GM21360 (cell line): ENCODE results near the gene PDZD4.

ENCODE experiments used
- ATAC-seq: cut with Tn5 transposase; IDR thresholded peaks from one replicate; pipeline ENCODE4 v1.9.1; 2021; ENCODE audit warnings: mild to moderate bottlenecking, moderate library complexity; ENCODE audit not compliant: unreplicated experiment

PDZD4 gene

GRCh38 chrX:153868576-153869472 lies 38.5 kb upstream of the PDZD4 start:
- ATAC-seq = no peak

DNA sequence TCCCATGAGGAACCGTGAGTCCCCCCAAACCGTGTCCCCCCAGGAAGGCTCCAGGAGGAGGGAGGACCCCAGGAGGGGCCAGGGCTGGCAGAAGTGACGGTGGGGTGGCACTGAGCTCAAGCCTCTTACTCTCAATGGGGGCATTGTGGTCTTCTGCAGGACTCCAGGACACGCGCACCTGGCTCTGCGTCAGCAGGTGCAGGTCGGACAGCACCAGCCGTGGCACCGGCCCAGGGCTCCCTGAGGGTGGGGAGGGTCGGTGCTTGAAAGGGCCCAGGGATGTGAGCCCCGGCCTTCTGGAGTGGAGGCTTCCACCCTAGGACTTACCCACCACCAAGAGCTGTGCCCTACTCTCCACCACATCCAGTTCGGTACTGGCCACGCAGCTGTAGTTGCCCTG lies 37.3 kb upstream of the PDZD4 start:
- no peak for ATAC-seq

DNA sequence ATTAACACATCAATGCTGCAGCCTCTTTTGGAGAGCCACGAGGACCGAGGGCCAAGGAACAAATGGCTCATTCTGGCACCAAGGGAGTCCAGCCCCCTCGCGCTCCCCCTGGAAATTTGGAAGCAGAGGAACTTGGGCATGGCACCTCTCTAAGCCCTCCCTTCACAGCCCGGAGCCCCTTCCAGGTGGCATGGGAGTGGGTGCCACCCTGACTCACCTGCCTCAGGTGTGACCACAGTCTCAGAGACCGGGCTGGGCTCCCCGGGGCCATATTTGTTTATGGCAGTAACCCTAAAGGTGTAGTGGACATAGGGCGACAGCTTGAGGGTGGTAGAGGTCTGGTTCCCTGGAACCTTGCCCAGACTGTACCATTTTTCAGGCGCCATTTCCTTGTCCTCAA lies 36.8 kb upstream of the PDZD4 start:
- no peak for ATAC-seq

- ATAC-seq = no peak
These were observed 36.1 kb upstream of the PDZD4 start for GRCh38 chrX:153866302-153867019.

GRCh38 chrX:153865685-153866084 lies 35.3 kb upstream of the PDZD4 start:
- no peak for ATAC-seq

- no peak for ATAC-seq
These were observed 34.9 kb upstream of the PDZD4 start for GRCh38 chrX:153865321-153865580.

DNA sequence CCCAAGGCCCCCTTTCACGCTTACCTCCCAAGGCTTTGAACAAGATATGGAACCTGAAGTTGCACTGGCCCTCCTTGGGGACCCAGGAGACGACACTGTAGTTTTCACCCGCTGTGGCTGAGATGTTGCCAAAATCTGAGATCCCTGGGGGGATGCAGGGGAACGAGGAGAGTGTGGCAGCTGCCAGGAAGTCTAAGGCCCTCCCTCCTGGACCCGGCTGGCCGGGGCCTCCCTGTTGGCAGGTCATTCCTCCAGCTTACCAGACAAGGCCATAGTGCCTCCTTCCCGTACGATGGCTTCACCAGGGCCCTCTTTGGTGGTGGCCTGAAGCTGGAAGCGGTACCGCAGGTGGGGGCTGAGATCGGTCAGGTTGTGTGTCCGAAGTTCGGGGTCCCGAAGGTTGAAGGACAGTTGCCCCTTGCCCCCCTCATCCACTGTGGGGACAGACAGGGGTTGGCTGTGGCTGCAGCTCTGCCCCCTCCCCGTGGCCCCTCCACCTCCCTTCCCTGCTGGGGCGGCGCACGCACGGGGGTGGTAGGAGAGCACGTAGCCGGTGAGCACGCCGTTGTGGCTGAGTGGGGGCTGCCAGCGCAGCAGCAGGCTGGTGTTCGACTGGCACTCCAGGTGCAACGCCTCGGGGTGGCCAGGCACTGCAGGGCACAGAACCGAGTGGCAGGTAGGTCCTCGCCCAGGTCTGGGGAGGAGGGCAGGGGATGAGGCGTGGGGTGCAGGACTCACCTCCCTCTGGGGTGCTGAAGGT lies 34.4 kb upstream of the PDZD4 start:
- no peak for ATAC-seq

DNA sequence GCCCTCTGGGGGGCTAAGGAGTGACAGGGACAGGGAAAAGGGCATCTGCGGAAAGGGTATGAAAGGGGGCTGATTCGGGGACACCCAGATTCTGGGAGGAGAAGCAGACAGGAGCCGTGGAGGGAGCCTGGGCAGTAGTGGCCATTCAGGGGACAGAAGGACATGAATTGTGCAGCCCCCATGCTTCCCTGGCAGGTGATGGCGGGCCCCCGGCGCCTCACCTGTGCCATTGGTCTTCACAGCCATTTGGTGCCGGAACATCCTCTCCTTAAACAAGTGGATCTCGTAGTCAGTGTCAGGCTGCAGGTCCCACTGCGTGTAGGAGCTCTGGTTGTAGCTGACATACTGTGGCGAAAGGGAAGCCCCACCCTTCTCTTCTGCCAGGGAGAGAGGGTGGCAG lies 33.8 kb upstream of the PDZD4 start:
- no peak for ATAC-seq

- no peak for ATAC-seq
These were observed 33.1 kb upstream of the PDZD4 start for GRCh38 chrX:153863251-153863991.

DNA sequence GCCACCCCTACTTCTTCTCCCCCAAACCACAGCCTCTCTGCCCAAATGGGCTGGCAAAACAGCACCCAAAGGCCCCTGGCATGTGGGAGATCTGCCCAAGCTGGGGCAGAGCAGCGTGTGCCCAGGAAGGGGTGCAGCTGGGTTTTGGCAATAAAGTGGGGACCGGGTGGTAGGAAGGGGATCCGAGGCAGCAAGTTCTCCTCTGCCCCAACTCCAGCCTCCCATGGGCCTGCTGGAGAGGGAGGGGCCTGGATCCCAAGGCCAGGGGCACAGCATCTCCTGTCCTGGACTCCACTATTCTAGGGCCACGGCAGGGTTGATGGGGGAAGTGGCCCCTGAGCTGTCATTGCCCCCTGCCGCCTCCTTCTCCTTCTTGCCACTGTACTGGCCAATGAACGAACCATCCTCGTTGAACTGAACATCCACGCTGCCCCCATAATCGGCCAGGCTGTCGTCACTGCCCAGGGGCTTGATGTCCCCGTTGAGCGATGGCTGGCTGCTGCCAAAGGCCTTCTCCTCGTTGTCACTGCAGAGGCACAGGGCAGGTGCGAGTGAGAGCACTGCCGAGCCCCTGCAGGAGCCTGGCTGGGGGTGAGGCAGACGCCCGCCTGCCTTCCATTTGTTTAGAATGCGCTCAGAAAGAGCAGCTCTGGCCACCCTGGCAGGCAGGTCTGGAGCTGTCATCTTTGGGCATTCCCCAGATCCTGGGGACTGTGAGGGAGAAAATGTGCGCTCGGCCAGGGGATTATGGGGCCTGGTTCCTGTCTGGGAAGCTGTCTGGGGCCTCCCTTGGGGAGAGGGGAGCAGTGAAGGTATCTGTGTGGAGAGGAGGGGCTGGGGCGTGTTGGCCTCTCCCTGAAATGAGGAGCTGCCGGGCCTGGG lies 32.3 kb upstream of the PDZD4 start:
- no peak for ATAC-seq

DNA sequence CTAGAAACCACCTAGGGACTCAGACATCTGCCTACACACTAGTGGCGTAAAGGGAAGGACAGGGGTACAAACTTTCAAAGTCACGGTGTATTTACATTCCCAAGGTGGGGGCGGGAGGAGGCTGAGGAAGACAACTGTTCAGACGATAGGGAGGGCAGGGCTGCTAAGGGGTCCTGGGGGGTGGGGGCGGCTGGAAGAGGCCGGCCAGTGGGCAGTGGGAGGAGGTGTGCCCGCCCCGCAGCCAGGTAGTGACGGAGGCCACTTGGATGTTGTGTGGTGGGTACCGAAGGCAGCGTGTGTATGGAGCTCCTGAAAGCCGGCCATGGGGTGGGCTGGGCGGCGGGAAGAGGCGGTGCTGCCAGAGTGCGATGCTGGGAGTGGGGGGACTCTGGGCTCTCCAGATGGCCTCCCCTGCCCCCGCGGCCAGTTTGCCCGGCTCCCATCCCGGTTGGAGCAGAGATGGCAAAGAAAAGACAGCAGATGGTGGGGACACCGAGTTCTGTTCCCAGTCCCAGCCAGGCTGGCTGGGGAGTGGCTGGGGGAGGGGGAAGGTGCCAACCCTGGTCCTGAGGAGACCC lies 31.5 kb upstream of the PDZD4 start:
- no peak for ATAC-seq

DNA sequence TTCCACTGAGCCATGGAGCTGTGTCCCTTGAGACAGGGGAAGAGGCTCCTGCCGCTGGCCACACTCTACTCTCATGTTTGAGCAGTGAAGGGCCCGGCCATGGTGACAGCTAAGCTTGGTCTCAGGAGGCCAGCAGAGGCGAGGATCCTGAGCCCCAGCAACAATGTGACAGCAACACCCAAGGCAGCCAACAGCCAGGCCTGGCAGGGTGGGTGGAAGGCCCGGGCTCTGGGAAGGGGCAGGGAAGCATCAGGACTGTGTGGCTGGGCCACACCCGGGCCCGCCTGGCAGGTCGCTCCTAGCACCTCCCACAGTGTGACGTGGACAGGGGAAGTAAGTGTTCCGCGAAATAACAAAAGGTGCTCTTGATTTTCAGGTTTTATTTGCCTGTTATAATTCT lies 30.8 kb upstream of the PDZD4 start:
- ATAC-seq = no peak

DNA sequence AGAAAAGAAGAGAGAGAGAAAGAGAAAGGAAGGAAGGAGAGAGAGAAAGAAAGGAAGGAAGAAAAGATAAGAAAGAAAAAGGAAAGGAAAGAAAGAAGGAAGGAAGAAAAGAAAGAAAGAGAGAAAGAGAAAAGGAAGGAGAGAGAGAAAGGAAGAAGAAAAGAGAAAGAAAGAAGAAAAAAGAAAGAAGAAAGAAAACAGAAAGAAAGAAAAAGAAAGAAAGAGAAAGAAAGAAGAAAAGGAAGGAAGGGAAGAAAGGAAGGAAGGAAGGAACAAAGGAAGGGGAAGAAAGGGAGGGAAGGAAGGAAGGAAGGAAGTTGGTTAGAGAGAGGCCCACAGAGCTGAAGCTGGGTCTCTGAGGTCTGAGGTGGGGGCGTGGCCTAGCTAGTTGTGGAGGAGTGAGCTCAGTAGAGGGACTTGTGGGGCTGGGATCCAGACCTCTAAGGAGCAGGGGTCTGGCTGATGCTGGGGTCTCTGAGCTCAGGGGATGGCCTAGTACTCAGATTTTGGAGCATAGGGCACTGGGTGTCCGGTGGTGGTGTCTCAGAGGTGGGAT lies 27.1 kb upstream of the PDZD4 start:
- no peak for ATAC-seq

DNA sequence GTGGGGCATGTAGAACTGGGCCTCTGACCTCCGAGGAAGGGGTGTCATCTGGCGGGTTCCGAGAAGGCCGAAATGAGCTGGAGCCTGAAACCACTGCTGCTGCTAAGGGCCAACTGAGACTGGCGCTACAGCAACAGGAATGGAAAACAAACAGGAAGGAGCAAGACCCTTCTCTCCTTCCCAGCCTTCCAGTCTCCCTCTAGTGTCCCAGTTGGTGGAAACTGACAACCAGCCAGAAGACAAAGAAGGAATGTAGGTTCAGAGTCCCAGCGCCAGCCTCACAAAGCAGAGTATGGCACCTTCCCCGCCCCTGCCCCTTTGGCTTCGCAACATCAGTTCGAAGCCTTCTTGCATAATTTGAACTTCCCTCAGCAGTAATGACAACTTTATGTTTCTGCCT lies 24.4 kb upstream of the PDZD4 start:
- ATAC-seq = no peak

GRCh38 chrX:153853902-153854267 lies 23.5 kb upstream of the PDZD4 start:
- no peak for ATAC-seq

DNA sequence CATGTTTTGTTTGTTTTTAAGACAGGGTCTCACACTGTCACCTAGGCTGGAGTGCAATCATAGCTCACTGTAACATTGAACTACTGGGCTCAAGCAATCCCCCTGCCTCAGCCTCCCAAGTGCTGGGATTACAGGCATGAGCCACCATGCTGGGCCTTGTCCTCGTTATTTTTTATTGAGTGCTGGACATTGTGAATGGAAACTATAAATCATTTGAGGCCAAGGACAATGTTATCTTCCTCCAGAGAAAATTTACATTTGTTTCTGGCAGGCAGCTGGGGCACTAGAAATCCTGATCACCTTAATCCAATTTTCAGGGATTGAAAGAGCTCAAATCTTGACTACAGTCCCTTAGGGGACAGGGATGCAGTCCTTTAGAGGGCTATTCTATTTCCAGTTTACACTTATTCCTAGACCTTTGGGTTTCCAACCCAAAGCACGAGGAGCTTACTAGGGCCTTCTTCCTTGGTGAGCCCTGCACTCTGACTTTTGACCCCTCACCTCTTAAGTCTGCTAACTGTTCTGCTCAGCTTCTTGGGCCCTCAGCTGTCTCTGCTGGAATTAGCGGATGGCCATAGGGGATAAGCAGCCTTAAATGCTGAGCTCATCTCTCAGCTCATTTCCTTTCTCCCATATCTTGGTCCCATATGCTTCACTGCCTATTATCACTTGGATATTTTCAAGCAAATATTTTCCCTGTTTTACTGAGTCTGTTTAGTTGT lies 23.0 kb upstream of the PDZD4 start:
- ATAC-seq = no peak

DNA sequence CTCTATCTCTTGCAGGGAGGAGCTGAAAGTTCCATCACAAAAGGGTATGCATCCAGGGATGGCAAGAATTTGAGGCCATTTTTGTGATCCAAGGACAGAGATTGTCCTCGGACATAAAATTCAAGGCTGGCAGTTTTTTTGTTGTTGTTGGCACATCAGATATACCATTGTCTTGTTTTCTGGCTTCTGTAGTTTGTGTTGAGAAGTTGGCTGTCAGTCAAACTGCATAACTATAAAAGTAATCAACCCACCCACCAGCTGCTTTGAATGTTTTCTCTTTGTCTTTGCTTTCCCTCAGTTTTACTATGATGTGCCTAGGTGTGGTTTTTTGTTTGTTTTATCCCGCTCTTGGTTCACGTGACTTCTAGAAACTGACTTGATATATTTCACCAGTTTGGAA lies 21.6 kb upstream of the PDZD4 start:
- ATAC-seq = no peak

DNA sequence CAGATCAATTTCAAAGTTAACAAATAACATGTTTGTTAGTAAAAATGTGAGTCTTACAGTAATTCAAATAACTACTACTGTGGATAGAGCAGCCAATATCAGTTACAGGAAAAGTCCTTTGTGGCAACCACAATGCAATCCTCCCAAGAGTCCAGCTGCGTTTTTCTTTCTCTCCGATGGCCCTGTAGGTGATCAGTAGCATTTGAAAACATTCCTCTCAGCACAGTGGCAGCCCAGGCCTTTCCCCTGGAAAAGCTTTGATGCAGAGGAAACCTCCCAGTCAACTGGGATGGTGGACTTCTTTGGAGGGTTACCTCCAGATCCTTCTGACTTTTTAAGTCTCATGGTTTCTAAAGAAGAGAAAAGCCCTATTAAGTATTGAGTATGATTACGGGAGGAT lies 18.0 kb upstream of the PDZD4 start:
- no peak for ATAC-seq

DNA sequence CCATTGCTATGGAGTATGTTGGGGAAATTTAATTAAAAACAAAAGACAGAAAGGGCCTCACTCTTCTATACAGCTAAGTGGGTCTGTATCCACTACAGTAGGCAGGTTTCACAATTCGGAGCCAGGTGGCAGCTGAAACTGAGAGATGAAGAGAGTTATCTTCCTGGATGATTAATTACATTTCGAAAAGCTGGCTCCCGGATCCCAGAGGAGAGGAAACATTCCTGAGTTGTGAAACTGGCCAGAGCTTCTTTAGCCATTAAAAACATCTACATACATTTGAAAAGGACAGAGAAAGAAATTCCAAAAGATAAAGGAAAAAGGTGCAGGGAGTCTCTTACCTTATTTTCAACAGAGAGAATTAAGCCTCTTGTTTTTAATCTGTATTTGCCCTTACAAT lies 15.5 kb upstream of the PDZD4 start:
- ATAC-seq = no peak
